ENCODE results near the gene PGA5.
"Not testable (repeated sequence)": the region's sequence is repeated elsewhere in the genome, so short reads cannot be mapped to it uniquely, and the experiment has no call there.

Gene PGA5

GRCh38 chr11:61226457-61227137 lies 14.4 kb upstream of the PGA5 start:
- DNase-seq (ENCODE audit: low read depth in 1 of 2, low spot score in 1 of 2): not testable (repeated sequence)

- not testable (repeated sequence) for DNase-seq (ENCODE audit: low read depth in 1 of 2, low spot score in 1 of 2)
These were observed 11.5 kb upstream of the PGA5 start for GRCh38 chr11:61229458-61229857.

GRCh38 chr11:61231033-61231432 lies 9.9 kb upstream of the PGA5 start:
- not testable (repeated sequence) for DNase-seq (ENCODE audit: low read depth in 1 of 2, low spot score in 1 of 2)

GRCh38 chr11:61231585-61231984 lies 9.4 kb upstream of the PGA5 start:
- DNase-seq (ENCODE audit: low read depth in 1 of 2, low spot score in 1 of 2): not testable (repeated sequence)

GRCh38 chr11:61232548-61233145 lies 8.3 kb upstream of the PGA5 start:
- DNase-seq (ENCODE audit: low read depth in 1 of 2, low spot score in 1 of 2): not testable (repeated sequence)

GRCh38 chr11:61237130-61237529 lies 3.8 kb upstream of the PGA5 start:
- DNase-seq (ENCODE audit: low read depth in 1 of 2, low spot score in 1 of 2): not testable (repeated sequence)

- DNase-seq (ENCODE audit: low read depth in 1 of 2, low spot score in 1 of 2): not testable (repeated sequence)
These were observed 687 bp upstream of the PGA5 start for GRCh38 chr11:61240288-61240687.

- not testable (repeated sequence) for DNase-seq (ENCODE audit: low read depth in 1 of 2, low spot score in 1 of 2)
These were observed 551 bp downstream of the PGA5 start for GRCh38 chr11:61241526-61241925.

GRCh38 chr11:61245284-61245964 lies 4.4 kb downstream of the PGA5 start:
- DNase-seq (ENCODE audit: low read depth in 1 of 2, low spot score in 1 of 2): not testable (repeated sequence)

GRCh38 chr11:61248071-61248470 lies 7.1 kb downstream of the PGA5 start:
- not testable (repeated sequence) for DNase-seq (ENCODE audit: low read depth in 1 of 2, low spot score in 1 of 2)

GRCh38 chr11:61249201-61249600 lies 8.2 kb downstream of the PGA5 start:
- not testable (repeated sequence) for DNase-seq (ENCODE audit: low read depth in 1 of 2, low spot score in 1 of 2)

- not testable (repeated sequence) for DNase-seq (ENCODE audit: low read depth in 1 of 2, low spot score in 1 of 2)
These were observed 10.1 kb downstream of the PGA5 start for GRCh38 chr11:61250796-61251765.

- not testable (repeated sequence) for DNase-seq (ENCODE audit: low read depth in 1 of 2, low spot score in 1 of 2)
These were observed 11.4 kb downstream of the PGA5 start for GRCh38 chr11:61252332-61252731.

- DNase-seq (ENCODE audit: low read depth in 1 of 2, low spot score in 1 of 2): peak; percentile 30 to 32
These were observed 13.5 kb downstream of the PGA5 start for GRCh38 chr11:61254403-61255025.

- DNase-seq (ENCODE audit: low read depth in 1 of 2, low spot score in 1 of 2): no peak
These were observed 15.9 kb downstream of the PGA5 start for GRCh38 chr11:61256710-61257482.

GRCh38 chr11:61258546-61258945 lies 17.6 kb downstream of the PGA5 start:
- DNase-seq (ENCODE audit: low read depth in 1 of 2, low spot score in 1 of 2): no peak

- no peak for DNase-seq (ENCODE audit: low read depth in 1 of 2, low spot score in 1 of 2)
These were observed 18.4 kb downstream of the PGA5 start for GRCh38 chr11:61259363-61259762.

- DNase-seq (ENCODE audit: low read depth in 1 of 2, low spot score in 1 of 2): no peak
These were observed 23.4 kb downstream of the PGA5 start for GRCh38 chr11:61264371-61264770.

- DNase-seq (ENCODE audit: low read depth in 1 of 2, low spot score in 1 of 2): no peak
These were observed 23.8 kb downstream of the PGA5 start for GRCh38 chr11:61264795-61265194.

GRCh38 chr11:61265357-61265756 lies 24.4 kb downstream of the PGA5 start:
- DNase-seq (ENCODE audit: low read depth in 1 of 2, low spot score in 1 of 2): no peak

All from activated T-helper 1 cell treated with anti-CD3 and anti-CD28 coated beads, Interleukin-2, amount 50 U/mL, for 16 hours (primary cell).